IMR-90 (cell line): Measurements from ENCODE around the gene TJAP1. TPM values are rescaled to one million over a fixed set of nuclear protein-coding genes. Genes with fewer than 3 reads are reported as not detected.

ENCODE experiments used
- ATAC-seq: fragments of 200-7000 bp; cut with Tn5 transposase; 2 replicates; pipeline ENCODE4 v1.9.1; 2020; ENCODE audit warnings: low read depth, mild to moderate bottlenecking, moderate library complexity
- BruUV-seq: library from RNA; stranded (reverse); fragments of 400-500 nt; replicated peaks from 2 replicates; lab custom pipeline; 2021; lab: Mats Ljungman, UMichigan
- CTCF ChIA-PET: fragments of 300-600 bp; formaldehyde crosslinking; extraction: SDS; loops from one replicate; lab custom pipeline; 2021; ENCODE audit warnings: antibody characterized with exemption; lab: Yijun Ruan, JAX
- POLR2A ChIA-PET: fragments of 300-600 bp; sonication (Branson Sonifier 250); formaldehyde crosslinking; loops from one replicate; lab custom pipeline; 2022; ENCODE audit warnings: antibody characterized with exemption; ENCODE audit not compliant: unreplicated experiment; lab: Charles Lee
- DNase-seq: peaks from one replicate; pipeline ENCODE4 v3.0.0; 2013
- H2AFZ ChIP-seq: replicated peaks from 2 replicates; pipeline ENCODE3; 2013; ENCODE audit warnings: low read length, mild to moderate bottlenecking; ENCODE audit not compliant: poor library complexity
- H2AK5ac ChIP-seq: 2 replicates; pipeline ENCODE4 v1.6.1; 2013; ENCODE audit warnings: low read depth, low read length, inconsistent platforms
- H2AK9ac ChIP-seq: replicated peaks from 2 replicates; pipeline ENCODE3; 2013; ENCODE audit warnings: mild to moderate bottlenecking, low read depth, low read length, moderate library complexity; ENCODE audit not compliant: poor library complexity
- H2BK120ac ChIP-seq: 2 replicates; pipeline ENCODE4 v1.6.1; 2013; ENCODE audit warnings: low read depth, low read length, inconsistent platforms
- H2BK15ac ChIP-seq: 3 replicates; pipeline ENCODE4 v1.6.1; 2013; ENCODE audit warnings: low read depth, low read length, inconsistent platforms
- H2BK20ac ChIP-seq: 2 replicates; pipeline ENCODE4 v1.6.1; 2013; ENCODE audit warnings: low read depth, mild to moderate bottlenecking, inconsistent platforms, low read length, moderate library complexity
- H2BK5ac ChIP-seq: 2 replicates; pipeline ENCODE4 v1.6.1; 2013; ENCODE audit warnings: mild to moderate bottlenecking, low read depth, low read length, inconsistent platforms; ENCODE audit not compliant: poor library complexity, severe bottlenecking
- H3K14ac ChIP-seq: replicated peaks from 2 replicates; pipeline ENCODE4 v1.6.1; 2013; ENCODE audit warnings: low read depth, low read length, inconsistent platforms
- H3K18ac ChIP-seq: 2 replicates; pipeline ENCODE4 v1.6.1; 2013; ENCODE audit warnings: low read depth, low read length, control low read depth
- H3K23ac ChIP-seq: 2 replicates; pipeline ENCODE4 v1.6.1; 2013; ENCODE audit warnings: low read depth, low read length, inconsistent platforms
- H3K27ac ChIP-seq: 2 replicates; pipeline ENCODE4 v1.5.1; 2013; ENCODE audit warnings: mild to moderate bottlenecking, control low read depth, low read length; ENCODE audit not compliant: insufficient read depth
- H3K27me3 ChIP-seq: 2 replicates; pipeline ENCODE4 v1.6.1; 2013; ENCODE audit warnings: low read length; ENCODE audit not compliant: control insufficient read depth, insufficient read depth
- H3K36me3 ChIP-seq: 2 replicates; pipeline ENCODE4 v1.6.1; 2013; ENCODE audit warnings: low read length, mixed read lengths; ENCODE audit not compliant: control insufficient read depth, insufficient read depth
- H3K4ac ChIP-seq: 2 replicates; pipeline ENCODE4 v1.6.1; 2013; ENCODE audit warnings: low read depth, low read length, inconsistent platforms
- H3K4me1 ChIP-seq: 2 replicates; pipeline ENCODE4 v1.6.1; 2013; ENCODE audit warnings: low read length, mixed read lengths; ENCODE audit not compliant: control insufficient read depth, insufficient read depth
- H3K4me2 ChIP-seq: 2 replicates; pipeline ENCODE4 v1.6.1; 2013; ENCODE audit warnings: low read depth, mild to moderate bottlenecking, control low read depth, low read length, moderate library complexity
- H3K4me3 ChIP-seq: 2 replicates; pipeline ENCODE4 v1.5.1; 2013; ENCODE audit warnings: low read depth, mild to moderate bottlenecking, control low read depth, low read length, moderate library complexity; ENCODE audit not compliant: insufficient read depth
- H3K56ac ChIP-seq: 2 replicates; pipeline ENCODE4 v1.6.1; 2013; ENCODE audit warnings: low read length, inconsistent platforms; ENCODE audit not compliant: insufficient read depth; ENCODE audit errors: extremely low read depth
- H3K79me1 ChIP-seq, 2 experiments: 2 replicates each; pipeline ENCODE4 v1.6.1; 2013; ENCODE audit warnings: low read length in 2 of 2, inconsistent platforms in 1 of 2, low read depth in 1 of 2
- H3K9ac ChIP-seq: 2 replicates; pipeline ENCODE4 v1.6.1; 2013; ENCODE audit warnings: low read depth, low read length, control low read depth
- H3K9me1 ChIP-seq: 2 replicates; pipeline ENCODE4 v1.6.1; 2013; ENCODE audit warnings: low read length, inconsistent platforms; ENCODE audit not compliant: insufficient read depth
- H3K9me3 ChIP-seq: 2 replicates; pipeline ENCODE4 v1.6.1; 2013; ENCODE audit warnings: low read length; ENCODE audit not compliant: control insufficient read depth, insufficient read depth
- H4K20me1 ChIP-seq: 2 replicates; pipeline ENCODE4 v1.6.1; 2013; ENCODE audit warnings: low read length, inconsistent platforms; ENCODE audit not compliant: insufficient read depth
- H4K5ac ChIP-seq: 2 replicates; pipeline ENCODE4 v1.6.1; 2013; ENCODE audit warnings: mild to moderate bottlenecking, low read depth, low read length, control low read depth
- H4K8ac ChIP-seq, 2 experiments: 2 replicates each; pipeline ENCODE4 v1.6.1; 2013; ENCODE audit warnings: low read depth in 2 of 2, low read length in 2 of 2, control low read depth in 1 of 2, inconsistent platforms in 1 of 2
- H4K91ac ChIP-seq: 2 replicates; pipeline ENCODE4 v1.6.1; 2013; ENCODE audit warnings: low read depth, low read length, inconsistent platforms; ENCODE audit not compliant: insufficient read depth
- BHLHE40 ChIP-seq: fragments of 150-350 bp; IDR thresholded peaks from 2 replicates; pipeline ENCODE4 v1.6.1; 2016; ENCODE audit warnings: mild to moderate bottlenecking, low read depth, low read length
- CEBPB ChIP-seq: IDR thresholded peaks from 2 replicates; pipeline ENCODE4 v1.6.1; 2012; ENCODE audit warnings: low read depth, low read length, improper control_type of control experiment
- CHD1 ChIP-seq: IDR thresholded peaks from 2 replicates; pipeline ENCODE4 v1.6.1; 2012; ENCODE audit warnings: low read depth, low read length, improper control_type of control experiment
- FOS ChIP-seq: fragments of 150-350 bp; IDR thresholded peaks from 2 replicates; pipeline ENCODE4 v1.6.1; 2016; ENCODE audit warnings: low read depth, low read length
- MAZ ChIP-seq: IDR thresholded peaks from 2 replicates; pipeline ENCODE4 v1.6.1; 2012; ENCODE audit warnings: low read depth, mild to moderate bottlenecking, low read length, improper control_type of control experiment, moderate library complexity, borderline replicate concordance
- MXI1 ChIP-seq: IDR thresholded peaks from 2 replicates; pipeline ENCODE4 v1.6.1; 2012; ENCODE audit warnings: low read depth, mild to moderate bottlenecking, low read length, moderate library complexity, borderline replicate concordance
- POLR2A ChIP-seq: IDR thresholded peaks from 2 replicates; pipeline ENCODE4 v1.6.1; 2012; ENCODE audit warnings: mild to moderate bottlenecking, low read depth, low read length
- RAD21 ChIP-seq: IDR thresholded peaks from 2 replicates; pipeline ENCODE4 v1.6.1; 2012; ENCODE audit warnings: low read length, improper control_type of control experiment
- RCOR1 ChIP-seq: IDR thresholded peaks from 2 replicates; pipeline ENCODE4 v1.6.1; 2012; ENCODE audit warnings: mild to moderate bottlenecking, low read length, improper control_type of control experiment; ENCODE audit not compliant: insufficient replicate concordance
- SMC3 ChIP-seq: fragments of 150-350 bp; IDR thresholded peaks from 2 replicates; pipeline ENCODE4 v1.6.1; 2016; ENCODE audit warnings: low read depth, mild to moderate bottlenecking, antibody characterized with exemption, low read length, moderate library complexity
- USF2 ChIP-seq: fragments of 150-350 bp; IDR thresholded peaks from 2 replicates; pipeline ENCODE4 v1.6.1; 2017; ENCODE audit warnings: mild to moderate bottlenecking, antibody characterized with exemption, low read length, low read depth
- WGBS, 2 experiments: methylation state at CpG; one replicate each; pipeline versions ENCODE4 v1.1.5 to v1.1.7; 2013; ENCODE audit warnings: missing lambda C conversion rate in 2 of 2; ENCODE audit not compliant: insufficient read length in 1 of 2; ENCODE audit errors: extremely low coverage in 2 of 2; 5-methylcytosine and 5-hydroxymethylcytosine counted together
- dilution Hi-C: fragments of 300-500 bp; cut with HindIII; formaldehyde crosslinking; loops from one replicate; pipeline ENCODE4 v1.14.3; 2018; ENCODE audit warnings: low sequenced_read_pairs; ENCODE audit not compliant: unreplicated experiment
- in situ Hi-C: fragments of 300-500 bp; cut with MboI; formaldehyde crosslinking; loops from 3 replicates; pipeline ENCODE4 v1.14.3; 2019; ENCODE audit warnings: low sequenced_read_pairs, inconsistent platforms, mixed read lengths
- intact Hi-C: fragments of 100-400 bp; cut with micrococcal nuclease; formaldehyde crosslinking; loops from 2 replicates; pipeline ENCODE4 v1.10.0; 2022
- polyA plus RNA-seq, 3 experiments: library from polyadenylated mRNA; depleted of rRNA; stranded (reverse); fragments of >200 nt; gene quantifications; 2 replicates each; pipeline ENCODE4 v1.2.3, GENCODE V29; 2012; ENCODE audit warnings: low replicate concordance in 1 of 3
- total RNA-seq: library from RNA; depleted of rRNA; stranded (reverse); fragments of >200 nt; gene quantifications from 2 replicates; pipeline ENCODE4 v1.2.3, GENCODE V29; 2012
- TF ChIP-seq, protein P1 (sequence below): fragments of 150-350 bp; IDR thresholded peaks from 2 replicates; pipeline ENCODE4 v1.6.1; 2016; ENCODE audit warnings: low read depth, mild to moderate bottlenecking, low read length, moderate library complexity, borderline replicate concordance
- TF ChIP-seq, protein P2 (sequence below): conservative IDR thresholded peaks from 2 replicates; pipeline ENCODE4 v1.5.1; 2012; ENCODE audit warnings: mild to moderate bottlenecking, low read depth, low read length, improper control_type of control experiment

TJAP1 gene
- total and polyA plus RNA-seq, 2 of the 4 experiments (the other 2 are of a cell fraction), result 12.2 to 34.2 TPM

GRCh38 chr6:43496370-43497128 is 19.2 kb downstream of the TJAP1 start:
- H3K9ac ChIP-seq, result no peak overlapping the region
- H2AK9ac ChIP-seq, result peak overlapping the region; percentile 80
- intact Hi-C loops (loop anchor here (1.0 to 5.0 kb wide), 2 partner anchors 42 to 129 kb away; partner anchors contain the start of gene ZNF318), dilution Hi-C loops (no loop called here), in situ Hi-C loops (loop anchor here (5.0 to 10.0 kb wide), 2 partner anchors 34 to 52 kb away; no protein-coding TSS in a partner anchor)
- peak overlapping the region; percentile 61 for H3K27ac ChIP-seq
- H2BK15ac ChIP-seq, result no peak overlapping the region
- peak overlapping the region; percentile 38 for H2AFZ ChIP-seq
- peak overlapping the region; percentile 71 for H2BK5ac ChIP-seq
- DNase-seq (peak; percentile 62), ATAC-seq (peak; percentile 70)
- H2BK120ac ChIP-seq, result peak overlapping the region; percentile 75
- ChIA-PET POLR2A (interaction anchor here (0.5 to 0.8 kb wide), 2 partner anchors 16 to 161 kb away, joined by 4 read pairs; no protein-coding TSS in a partner anchor), CTCF (interaction anchor here (0.7 to 3.3 kb wide), 5 partner anchors 10 to 44 kb away, joined by 3 to 17 read pairs (median 3); no protein-coding TSS in a partner anchor)
- BruUV-seq, result no TSS peak
- peak overlapping the region; percentile 5 for H3K4me2 ChIP-seq
- H3K4ac ChIP-seq, result peak overlapping the region; percentile 73
- no peak overlapping the region for H3K56ac ChIP-seq
- H3K27me3 ChIP-seq, result no peaks in the 10 kb centered on the region
- H4K5ac ChIP-seq, result no peak overlapping the region
- H2AK5ac ChIP-seq, result peak overlapping the region; percentile 80
- 27% methylated on average over 4 of the region's 18 CpGs; no CpG with 5 or more reads in 1 of the 2 experiments for WGBS, 2 experiments
- no peaks in the 10 kb centered on the region for H3K9me3 ChIP-seq
- peaks cover 46% of the 10 kb centered on the region for H3K4me1 ChIP-seq
- H4K91ac ChIP-seq, result peak overlapping the region; percentile 80
- peak overlapping the region; percentile 29 for H3K14ac ChIP-seq
- H2BK20ac ChIP-seq, result no peak overlapping the region; the same call in 1 of the 2 replicates
- H3K9me1 ChIP-seq, result peaks cover 34% of the 10 kb centered on the region
- peak overlapping the region in 1 of 2 experiments; percentile 63; a peak in 1 of 4 replicates for H4K8ac ChIP-seq
- peaks cover 22% of the 10 kb centered on the region; the same call in 1 of the 2 replicates for H4K20me1 ChIP-seq
- H3K79me1 ChIP-seq, result peaks cover 34 to 60% of the 10 kb centered on the region in 2 experiments
- TF ChIP-seq BHLHE40, result peak; percentile 84
- no peak for TF ChIP-seq RCOR1
- TF ChIP-seq, protein P1, sequence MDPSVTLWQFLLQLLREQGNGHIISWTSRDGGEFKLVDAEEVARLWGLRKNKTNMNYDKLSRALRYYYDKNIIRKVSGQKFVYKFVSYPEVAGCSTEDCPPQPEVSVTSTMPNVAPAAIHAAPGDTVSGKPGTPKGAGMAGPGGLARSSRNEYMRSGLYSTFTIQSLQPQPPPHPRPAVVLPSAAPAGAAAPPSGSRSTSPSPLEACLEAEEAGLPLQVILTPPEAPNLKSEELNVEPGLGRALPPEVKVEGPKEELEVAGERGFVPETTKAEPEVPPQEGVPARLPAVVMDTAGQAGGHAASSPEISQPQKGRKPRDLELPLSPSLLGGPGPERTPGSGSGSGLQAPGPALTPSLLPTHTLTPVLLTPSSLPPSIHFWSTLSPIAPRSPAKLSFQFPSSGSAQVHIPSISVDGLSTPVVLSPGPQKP, result no peak
- peak; percentile 96; the same call in 1 of the 2 replicates for TF ChIP-seq MXI1
- peak; percentile 85 for TF ChIP-seq RAD21
- TF ChIP-seq USF2, result no peak
- TF ChIP-seq CHD1, result no peak
- TF ChIP-seq CEBPB, result peak; percentile 33; the same call in 1 of the 2 replicates
- peak; percentile 74 for TF ChIP-seq SMC3
- TF ChIP-seq POLR2A, result no peak
- peak; percentile 13; the same call in 1 of the 2 replicates for TF ChIP-seq FOS
- TF ChIP-seq, protein P2, sequence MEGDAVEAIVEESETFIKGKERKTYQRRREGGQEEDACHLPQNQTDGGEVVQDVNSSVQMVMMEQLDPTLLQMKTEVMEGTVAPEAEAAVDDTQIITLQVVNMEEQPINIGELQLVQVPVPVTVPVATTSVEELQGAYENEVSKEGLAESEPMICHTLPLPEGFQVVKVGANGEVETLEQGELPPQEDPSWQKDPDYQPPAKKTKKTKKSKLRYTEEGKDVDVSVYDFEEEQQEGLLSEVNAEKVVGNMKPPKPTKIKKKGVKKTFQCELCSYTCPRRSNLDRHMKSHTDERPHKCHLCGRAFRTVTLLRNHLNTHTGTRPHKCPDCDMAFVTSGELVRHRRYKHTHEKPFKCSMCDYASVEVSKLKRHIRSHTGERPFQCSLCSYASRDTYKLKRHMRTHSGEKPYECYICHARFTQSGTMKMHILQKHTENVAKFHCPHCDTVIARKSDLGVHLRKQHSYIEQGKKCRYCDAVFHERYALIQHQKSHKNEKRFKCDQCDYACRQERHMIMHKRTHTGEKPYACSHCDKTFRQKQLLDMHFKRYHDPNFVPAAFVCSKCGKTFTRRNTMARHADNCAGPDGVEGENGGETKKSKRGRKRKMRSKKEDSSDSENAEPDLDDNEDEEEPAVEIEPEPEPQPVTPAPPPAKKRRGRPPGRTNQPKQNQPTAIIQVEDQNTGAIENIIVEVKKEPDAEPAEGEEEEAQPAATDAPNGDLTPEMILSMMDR, result peak; percentile 77
- TF ChIP-seq MAZ, result peak; percentile 98
- H3K18ac ChIP-seq, result no peak overlapping the region
- no peak overlapping the region for H3K4me3 ChIP-seq
- no peak overlapping the region; the same call in 1 of the 2 replicates for H3K23ac ChIP-seq
- peaks cover 30% of the 10 kb centered on the region for H3K36me3 ChIP-seq
